ENCODE results near the gene MLLT6. TPM values are rescaled to one million over a fixed set of nuclear protein-coding genes. Genes with fewer than 3 reads are reported as not detected.

MLLT6 gene
- total RNA-seq, 1 donor from 2014 or later = 155 TPM

- Mint-ChIP-seq H3K4me1 (ENCODE audit: low read depth) (peaks cover 8% of the 10 kb centered on the region), H3K27me3 (peaks cover 40% of the 10 kb centered on the region), H3K9me3 (ENCODE audit: low read depth) (no peaks in the 10 kb centered on the region), H3K4me3 (ENCODE audit: low read depth) (no peak overlapping the region), H3K27ac (no peak overlapping the region), H3K36me3 (ENCODE audit: insufficient read depth) (no peaks in the 10 kb centered on the region)
- TF ChIP-seq CTCF (IDR thresholded peaks at IDR 0.05; ENCODE audit: unreplicated experiment) = no peak
- DNase-seq (ENCODE audit: low spot score, unreplicated experiment) = no peak
Observed at GRCh38 chr17:38697061-38697820, 7.8 kb upstream of the MLLT6 start.

- no peak for DNase-seq (ENCODE audit: low spot score, unreplicated experiment)
- peaks cover 41% of the 10 kb centered on the region for H3K27me3 Mint-ChIP-seq
- no peaks in the 10 kb centered on the region for H3K9me3 Mint-ChIP-seq (ENCODE audit: low read depth)
- H3K4me1 Mint-ChIP-seq (ENCODE audit: low read depth) = peaks cover 12% of the 10 kb centered on the region
- no peaks in the 10 kb centered on the region for H3K36me3 Mint-ChIP-seq (ENCODE audit: insufficient read depth)
- H3K27ac Mint-ChIP-seq = no peak overlapping the region
- H3K4me3 Mint-ChIP-seq (ENCODE audit: low read depth) = no peak overlapping the region
- TF ChIP-seq CTCF (IDR thresholded peaks at IDR 0.05; ENCODE audit: unreplicated experiment) = no peak
Observed at GRCh38 chr17:38698760-38699159, 6.3 kb upstream of the MLLT6 start.

- peak overlapping the region; percentile 70 for H3K27ac Mint-ChIP-seq
- H3K4me1 Mint-ChIP-seq (ENCODE audit: low read depth) = peaks cover 24% of the 10 kb centered on the region
- TF ChIP-seq CTCF (IDR thresholded peaks at IDR 0.05; ENCODE audit: unreplicated experiment) = no peak
- H3K9me3 Mint-ChIP-seq (ENCODE audit: low read depth) = no peaks in the 10 kb centered on the region
- H3K4me3 Mint-ChIP-seq (ENCODE audit: low read depth) = peak overlapping the region; percentile 73
- H3K36me3 Mint-ChIP-seq (ENCODE audit: insufficient read depth) = no peaks in the 10 kb centered on the region
- peaks cover 39% of the 10 kb centered on the region for H3K27me3 Mint-ChIP-seq
- DNase-seq (ENCODE audit: low spot score, unreplicated experiment) = no peak
Observed at GRCh38 chr17:38701504-38702165, 3.4 kb upstream of the MLLT6 start.

GRCh38 chr17:38702166-38702915, 2.7 kb upstream of the MLLT6 start:
- H3K4me3 Mint-ChIP-seq (ENCODE audit: low read depth) = peak overlapping the region; percentile 89
- no peaks in the 10 kb centered on the region for H3K36me3 Mint-ChIP-seq (ENCODE audit: insufficient read depth)
- H3K27me3 Mint-ChIP-seq = peaks cover 32% of the 10 kb centered on the region
- peaks cover 28% of the 10 kb centered on the region for H3K4me1 Mint-ChIP-seq (ENCODE audit: low read depth)
- no peaks in the 10 kb centered on the region for H3K9me3 Mint-ChIP-seq (ENCODE audit: low read depth)
- peak; percentile 56 for DNase-seq (ENCODE audit: low spot score, unreplicated experiment)
- TF ChIP-seq CTCF (IDR thresholded peaks at IDR 0.05; ENCODE audit: unreplicated experiment) = no peak
- peak overlapping the region; percentile 90 for H3K27ac Mint-ChIP-seq

Measured in progenitor cell of endocrine pancreas (in vitro differentiated cells).